ENCODE results near the gene CRABP2.

CRABP2 gene

DNA sequence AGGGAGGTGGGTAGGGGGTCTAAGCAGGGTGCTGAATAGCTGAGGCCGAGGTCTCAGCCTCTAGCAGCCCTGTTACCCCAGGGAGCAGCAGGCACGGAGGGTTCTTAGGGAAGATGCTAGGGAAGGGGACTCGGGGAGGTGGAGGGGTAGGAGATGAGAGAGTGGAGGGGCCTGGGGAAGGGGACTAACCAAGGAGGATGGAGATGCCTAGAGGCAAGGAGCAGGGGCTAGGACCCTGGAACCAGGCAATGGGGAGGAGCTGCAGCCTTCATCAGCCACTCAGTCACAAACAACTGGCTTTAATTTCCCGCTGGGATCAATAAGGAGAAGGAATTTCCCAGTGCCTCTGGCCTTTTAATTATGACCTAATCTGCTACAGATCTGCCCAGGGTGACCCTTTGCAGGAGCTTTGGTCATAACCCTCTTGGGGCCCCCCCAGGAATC, 2.9 kb upstream of the CRABP2 start:
- DNase-seq = peak; percentile 41

DNA sequence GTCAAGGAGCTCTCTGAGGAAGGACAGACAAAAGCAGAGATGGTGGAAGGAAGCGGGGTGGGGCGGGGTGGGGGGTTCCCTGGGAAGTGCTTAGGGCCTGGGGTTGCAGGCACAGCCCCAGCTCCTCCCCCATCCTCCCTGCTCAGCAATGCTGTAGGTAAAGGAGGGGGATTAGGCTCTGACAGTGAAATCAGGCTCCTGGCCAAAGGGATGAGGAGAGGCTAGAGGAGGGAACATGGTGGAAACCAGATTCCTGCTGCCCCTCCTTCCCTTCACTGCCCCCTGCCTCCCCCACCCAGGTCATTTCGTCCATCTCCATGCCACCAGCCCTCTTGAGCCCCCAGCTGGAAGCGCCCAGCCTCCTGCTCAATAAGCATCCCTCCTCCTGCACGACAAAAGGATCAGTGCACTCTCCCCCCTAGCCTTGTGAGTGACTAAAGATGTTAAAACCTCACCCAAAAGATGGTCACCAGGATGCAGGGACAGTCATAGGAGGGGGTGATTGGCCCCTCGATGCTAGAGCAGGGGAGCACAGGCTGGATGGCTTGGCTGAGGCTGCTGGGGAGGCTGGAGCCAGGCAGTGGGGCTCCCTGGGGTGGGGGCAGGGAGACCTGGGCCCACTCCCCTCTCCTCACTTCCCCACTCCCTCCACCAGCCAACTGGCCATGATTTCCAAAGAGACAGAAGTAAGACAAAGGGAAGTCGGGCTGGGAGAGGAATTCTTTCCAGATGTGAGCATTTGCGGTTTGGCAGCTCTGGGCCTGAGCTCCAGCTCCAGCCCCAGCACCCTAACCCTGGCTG, 2.2 kb upstream of the CRABP2 start:
- peak; percentile 89 for DNase-seq

DNA sequence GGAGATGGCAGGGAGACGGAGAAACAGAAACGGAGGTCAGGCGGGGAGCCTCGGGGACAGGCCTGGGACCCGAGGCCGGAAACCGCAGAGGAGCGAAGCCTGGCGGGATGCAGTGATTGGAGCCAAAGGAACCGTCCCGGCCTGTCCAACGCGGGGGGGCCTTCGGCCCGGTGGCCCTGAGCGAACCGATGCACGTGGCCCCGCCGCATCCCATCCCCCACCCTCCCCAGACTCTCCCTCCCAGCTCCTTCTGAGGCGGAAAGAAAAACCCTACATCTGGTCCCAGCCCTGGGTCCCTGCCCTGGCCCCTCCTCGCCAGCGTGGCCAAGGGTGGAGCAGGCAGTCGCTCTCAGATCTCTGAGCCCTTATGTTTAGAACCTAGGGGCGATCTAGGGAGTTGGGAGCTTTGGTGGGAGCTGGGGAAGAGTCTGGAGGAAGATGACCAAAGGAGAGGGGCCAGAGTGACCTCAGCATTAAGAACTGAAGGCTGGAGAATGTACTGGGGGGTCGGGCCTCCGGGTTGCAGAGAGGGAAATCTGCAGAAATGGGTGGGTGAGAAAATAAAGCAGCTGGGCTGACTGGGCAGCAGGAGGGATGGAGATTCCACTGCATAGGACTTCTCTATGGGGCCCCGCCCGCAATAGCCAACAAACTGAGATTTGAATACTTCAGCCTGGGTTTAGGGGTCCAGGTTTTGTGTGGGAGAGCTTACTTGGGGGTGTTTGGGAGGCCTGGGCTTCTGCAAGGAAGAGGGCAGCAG, 1.5 kb upstream of the CRABP2 start:
- peak; percentile 94 for DNase-seq

DNA sequence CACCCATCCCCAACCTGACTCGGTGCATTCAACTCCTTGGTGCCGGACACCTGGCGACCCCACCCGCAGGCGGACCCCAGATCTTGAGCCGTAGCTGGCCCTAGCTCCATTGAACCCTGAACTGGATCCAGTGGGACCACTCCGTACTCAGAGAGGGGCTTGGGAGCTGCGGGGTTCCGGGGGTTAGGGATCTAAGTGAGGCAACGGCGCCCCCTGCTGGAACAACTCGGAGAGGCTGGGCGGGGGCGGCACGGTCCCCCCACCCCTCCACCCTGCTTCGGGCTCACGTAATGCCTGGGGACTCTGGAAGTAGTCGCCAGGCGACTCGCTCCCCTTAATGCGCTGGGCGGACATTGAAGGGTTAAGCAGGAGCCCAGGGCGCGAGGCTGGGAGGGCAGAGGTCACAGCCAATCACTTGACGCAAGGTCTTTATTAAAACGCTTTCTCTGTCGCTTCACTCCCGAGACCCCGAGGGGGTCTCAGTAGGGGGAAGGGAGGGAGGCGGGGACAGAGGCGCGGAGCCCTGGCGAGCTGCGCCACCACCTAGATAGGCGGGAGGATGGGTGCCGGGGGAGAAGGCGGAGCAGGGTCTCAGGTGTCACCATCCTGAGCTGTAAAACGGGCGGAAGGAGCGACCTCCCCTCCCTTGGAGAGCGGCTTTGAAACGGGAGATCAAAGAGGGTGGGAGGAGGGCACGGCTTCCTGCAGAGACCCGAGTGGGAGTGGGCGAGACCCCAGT, 704 bp upstream of the CRABP2 start:
- peak; percentile 97 for DNase-seq

DNA sequence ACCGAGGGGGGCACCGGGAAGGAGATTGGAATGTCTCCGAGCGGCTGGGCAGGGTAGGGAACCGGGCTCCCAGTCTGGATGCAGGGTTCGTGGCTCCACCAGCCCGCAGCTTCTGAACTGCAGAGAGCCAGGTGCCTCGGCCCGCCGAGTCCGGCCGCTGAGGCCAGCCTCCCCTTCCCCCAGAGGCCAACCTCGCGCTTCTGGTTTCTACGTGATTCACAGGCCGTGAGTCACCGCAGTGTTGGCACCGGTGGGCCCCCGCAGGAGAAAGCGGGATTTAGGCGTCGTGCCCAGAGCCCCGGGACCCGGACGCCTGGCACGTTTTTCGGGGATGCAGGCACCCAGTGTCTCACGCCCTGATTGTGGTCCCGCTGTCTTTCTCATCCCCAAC, 458 bp downstream of the CRABP2 start:
- DNase-seq = peak; percentile 47

DNA sequence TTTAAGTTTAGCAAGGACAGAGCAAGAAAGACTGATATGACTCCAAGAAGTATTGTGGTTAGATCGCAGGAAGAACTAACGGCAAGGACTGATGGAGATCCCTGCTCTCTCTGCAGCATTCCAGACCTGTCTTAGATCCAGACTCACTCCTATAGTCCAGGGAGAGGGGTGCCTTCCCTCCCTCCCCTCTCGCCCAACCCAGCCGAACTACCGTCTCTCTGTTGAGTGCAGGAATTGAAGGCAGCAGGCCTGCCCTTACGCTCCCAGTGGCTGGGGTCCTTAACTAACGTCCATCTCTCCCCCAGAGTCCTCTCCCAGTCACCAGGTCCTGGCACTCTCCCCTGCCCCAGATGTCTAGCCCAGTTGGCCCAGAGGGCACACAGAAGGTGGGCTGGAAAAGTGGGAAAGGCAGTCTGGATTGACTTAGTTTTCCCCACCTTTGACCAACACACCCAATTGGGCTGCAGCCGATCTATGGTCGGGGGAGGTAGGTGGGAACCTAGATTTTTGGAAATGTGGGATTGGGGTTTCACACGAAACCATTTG, 1.1 kb downstream of the CRABP2 start:
- peak; percentile 66 for DNase-seq

DNA sequence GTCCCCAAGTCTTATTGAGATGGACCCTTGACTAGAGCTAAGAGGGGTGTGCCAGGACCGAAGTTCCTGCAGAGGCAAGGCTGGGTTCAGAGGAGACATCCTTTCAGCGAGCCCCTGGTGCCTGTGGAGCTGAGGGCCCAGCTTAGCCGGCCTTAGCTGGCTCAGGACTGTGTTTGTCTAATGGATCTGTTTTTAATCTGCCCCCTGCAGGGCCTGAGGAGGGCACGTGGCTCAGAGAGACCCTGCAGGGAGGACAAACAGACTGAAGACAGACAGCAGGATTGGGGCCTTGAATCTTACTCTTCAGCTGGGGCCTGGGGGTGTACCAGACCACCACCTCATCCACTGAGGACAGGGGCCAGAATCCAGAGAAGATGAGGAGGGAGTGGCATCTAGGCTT, 1.6 kb downstream of the CRABP2 start:
- peak; percentile 93 for DNase-seq

DNA sequence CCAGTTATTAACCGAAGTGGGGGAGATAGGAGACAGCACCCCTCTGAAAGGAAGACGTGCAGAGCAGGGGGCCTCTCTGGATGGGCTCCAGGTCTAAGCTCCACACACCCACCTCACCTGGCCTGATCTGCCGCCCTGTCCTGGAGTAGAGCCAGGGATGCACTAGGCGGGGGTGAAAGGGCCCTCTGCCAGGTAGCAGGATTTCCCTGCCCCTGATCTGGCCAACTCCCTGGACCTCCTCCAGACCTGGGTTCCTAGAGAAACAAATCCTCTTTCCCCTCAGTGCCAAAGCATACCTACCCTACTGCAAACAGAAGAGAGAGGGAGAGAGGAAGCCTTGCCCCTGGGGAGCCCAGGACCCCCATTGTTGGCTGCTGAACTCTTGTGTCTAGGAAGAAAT, 2.0 kb downstream of the CRABP2 start:
- DNase-seq = no peak

DNA sequence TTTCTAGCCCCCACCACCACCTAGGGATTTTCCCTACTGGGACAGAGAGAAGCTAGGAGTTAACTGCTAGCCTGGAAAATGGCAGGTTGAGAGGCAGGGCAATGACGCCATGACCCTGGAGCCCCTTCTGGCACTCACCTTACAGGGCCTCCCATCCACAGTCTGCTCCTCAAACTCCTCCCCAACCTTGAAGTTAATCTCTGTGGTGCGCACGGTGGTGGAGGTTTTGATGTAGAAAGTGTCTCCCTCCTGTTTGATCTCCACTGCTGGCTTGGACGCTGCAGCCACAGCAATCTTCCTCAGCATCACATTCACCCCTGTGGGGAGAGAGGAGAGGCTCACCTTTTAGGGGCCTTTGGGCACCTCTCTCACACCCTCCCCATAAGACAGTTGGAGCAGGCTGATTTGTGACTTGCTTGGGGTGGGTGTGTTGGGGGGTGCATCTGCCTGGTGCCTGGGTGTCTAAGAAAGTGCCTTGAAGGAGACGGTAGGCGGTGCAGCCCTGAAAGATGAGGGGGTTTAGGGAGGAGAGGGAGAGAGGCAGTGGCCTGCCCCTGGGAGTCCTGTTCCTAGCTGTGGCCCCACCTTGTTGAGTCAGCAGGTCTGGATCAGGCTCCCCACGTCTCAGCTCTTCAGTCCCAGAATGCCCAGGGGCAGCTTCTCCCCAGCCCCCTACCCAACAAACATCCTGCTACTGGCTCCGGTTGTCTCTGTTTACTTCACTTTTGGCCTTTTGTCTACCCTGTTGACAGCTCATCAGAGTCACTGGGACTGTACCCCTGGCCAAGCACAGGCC, 4.4 kb downstream of the CRABP2 start:
- DNase-seq = no peak

DNA sequence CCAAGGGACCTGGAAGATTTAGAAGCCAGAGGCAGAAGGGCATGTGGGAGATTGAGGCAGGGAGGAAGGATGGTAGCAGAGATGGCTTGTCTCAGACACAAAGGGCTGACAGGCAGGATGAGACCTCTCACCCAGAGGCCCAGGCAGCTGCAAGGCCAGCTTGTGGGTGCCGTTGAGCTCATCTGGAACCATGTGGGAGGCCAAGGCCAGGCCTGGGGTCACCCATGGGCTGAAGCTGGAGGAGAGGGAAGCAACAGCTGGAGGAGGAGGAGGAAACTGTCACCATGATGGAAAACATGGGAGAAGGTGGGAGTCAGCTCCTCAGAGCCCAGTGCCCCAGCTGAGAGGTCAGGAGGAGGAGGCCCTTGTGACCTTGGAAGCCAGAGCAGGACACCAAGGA, 6.4 kb downstream of the CRABP2 start:
- no peak for DNase-seq

DNA sequence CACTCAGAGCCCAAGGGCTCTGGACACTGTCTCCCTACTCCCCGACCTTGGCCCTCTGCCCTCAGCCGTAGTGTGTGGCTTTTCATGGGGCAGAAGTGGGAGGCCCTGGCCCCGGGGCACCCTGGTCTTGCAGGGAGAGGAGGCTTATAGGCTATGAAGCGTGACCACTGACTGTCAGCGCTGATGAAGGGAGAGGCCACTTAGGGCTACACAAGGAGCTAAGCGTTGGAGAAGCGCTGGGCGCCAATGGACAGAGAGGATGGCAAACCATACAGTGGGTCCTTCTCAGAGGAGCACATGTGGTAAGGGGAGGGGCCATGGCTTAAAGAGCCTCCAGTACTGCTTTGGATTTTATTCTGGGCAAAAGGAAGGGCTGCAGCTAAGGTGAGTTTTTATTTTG, 7.9 kb downstream of the CRABP2 start:
- DNase-seq = peak; percentile 71

DNA sequence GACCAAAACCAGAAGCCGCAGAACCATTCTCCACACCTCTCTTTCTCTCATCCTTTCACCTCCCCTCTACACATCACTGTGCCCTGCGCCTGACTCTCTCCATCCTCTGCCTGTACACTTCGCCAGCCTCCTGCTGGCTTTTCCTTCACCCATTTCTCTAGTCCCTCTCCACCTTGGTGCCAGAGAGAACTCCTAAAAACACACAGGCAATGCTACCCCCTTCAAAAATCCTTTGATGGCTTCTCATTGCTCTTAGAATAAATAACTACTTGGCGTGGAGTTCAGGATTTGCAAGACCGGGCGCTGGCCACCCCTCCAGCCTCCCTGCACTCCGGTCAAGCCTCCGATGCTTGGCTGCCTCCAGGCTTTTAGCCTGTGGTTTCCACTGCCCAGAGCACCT, 8.6 kb downstream of the CRABP2 start:
- no peak for DNase-seq

DNA sequence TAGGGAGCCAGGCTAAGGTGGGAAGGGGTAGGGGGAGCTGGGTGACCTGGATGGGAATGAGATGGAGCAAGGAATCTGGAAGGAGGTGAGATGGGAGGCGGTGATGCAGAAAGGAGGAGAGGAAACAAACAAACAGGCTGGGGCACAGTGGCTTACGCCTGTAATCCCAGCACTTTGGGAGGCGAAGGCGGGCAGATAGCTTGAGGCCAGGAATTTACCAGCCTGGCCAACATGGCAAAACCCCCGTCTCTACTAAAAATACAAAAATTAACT, 10.8 kb downstream of the CRABP2 start:
- no peak for DNase-seq

DNA sequence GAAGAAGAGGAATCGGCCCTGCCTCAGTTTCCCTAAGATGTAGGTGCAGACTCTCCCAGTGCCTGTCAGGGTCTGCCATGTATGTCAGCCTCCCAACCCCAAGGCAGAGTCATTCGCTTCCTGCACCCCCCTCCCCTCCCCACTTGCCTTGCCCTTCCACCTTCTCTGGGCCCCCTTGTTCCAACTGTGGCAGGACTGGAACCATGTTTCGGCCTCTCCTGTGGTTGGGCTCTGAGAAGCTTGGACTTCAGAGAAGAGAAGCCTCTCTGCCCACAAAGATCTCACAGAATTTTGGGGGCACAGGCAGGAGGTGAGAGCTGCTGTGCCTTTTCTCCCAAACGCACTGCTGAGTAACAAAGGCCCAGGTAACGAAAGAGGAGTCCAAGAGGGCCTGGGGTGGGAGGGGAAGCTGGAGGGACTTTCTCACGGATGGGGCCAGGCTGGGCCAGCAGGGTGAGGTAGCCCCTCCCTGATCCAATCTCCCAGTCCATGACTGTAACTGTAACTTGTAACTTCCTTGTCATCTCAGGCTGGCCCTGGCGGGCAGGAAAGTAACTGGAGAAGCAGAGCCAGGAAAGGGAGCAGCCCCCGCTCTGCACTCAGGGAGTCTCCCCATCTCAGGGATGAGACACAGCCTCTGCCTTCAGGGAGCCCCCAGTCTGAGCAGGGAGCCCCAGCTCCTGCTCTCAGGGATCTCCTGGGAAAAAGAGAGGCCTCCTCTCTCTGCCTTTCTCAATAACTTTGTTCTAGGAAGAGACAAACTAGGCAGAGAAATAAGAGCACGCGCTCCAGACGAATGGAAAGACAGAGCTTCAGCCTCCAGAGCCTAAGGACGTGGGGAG, 11.3 kb downstream of the CRABP2 start:
- no peak for DNase-seq

DNA sequence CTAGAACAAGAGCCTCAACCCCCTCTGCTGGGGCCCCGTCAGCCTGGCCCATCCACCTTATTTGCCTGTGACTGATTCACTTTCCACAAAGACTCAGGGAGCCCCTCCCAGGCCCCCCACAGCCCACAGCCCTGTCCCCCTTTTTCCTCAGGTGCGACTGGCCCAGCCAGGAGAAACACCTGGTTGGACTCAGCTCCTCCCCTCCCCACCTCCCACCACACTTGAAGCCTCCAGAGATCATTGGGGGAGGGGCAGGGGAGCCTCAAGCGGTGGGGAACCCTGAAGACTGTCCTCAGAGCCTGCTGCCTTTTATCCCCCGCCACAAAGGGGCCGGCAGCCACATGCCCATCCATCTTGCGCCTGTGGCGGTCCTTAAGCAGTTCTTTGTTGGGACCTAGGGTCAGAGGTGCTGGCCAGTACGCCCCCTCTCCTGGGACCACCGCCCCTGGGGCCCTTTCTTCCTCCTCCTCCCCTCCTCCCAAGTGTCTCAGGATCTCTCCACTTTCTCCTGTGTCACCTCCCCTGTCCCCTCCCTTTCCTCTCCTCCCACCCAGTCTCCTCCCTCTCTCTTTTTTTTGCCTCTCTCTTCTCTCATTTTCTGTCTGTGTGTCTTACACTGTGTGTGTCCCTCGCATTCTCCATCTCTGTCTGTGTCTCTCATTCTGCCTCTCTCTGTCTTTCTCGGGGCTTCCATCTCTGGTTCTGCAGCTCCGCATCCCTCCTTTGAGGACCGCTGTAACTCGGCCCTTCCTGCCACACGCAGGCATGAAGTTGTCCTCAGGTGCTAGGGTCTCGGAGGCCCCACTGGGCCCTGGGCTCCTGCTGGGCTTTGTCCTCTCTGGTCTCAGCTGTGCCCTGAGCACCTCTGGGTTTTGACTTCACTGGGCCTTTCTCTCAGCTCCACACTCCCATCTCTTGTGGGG, 12.2 kb downstream of the CRABP2 start:
- peak; percentile 86 for DNase-seq

DNA sequence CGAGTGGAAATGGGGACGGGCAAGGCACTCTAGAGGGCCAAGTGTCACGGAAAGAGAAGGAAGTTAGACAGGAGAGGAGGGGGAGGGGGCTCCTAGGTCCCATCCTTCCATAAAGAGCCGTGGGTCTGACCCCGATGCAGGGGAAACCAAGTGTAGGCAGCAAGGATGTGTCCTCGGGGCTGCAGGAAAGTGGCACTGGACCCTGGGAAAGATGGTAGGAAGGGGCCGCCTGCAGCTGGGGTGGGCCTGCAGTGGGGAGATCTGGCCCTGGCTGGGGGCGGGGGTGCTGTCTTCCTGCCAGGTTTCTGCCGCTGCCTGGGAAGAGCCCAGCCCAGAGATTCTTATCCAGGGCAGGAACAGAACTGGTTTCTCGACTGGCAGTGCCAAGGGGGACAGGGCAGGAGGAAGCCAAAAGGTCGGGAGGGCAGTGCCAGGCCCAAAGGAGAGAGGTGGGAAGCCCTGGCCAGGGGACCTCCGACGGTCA, 12.9 kb downstream of the CRABP2 start:
- DNase-seq = no peak

DNA sequence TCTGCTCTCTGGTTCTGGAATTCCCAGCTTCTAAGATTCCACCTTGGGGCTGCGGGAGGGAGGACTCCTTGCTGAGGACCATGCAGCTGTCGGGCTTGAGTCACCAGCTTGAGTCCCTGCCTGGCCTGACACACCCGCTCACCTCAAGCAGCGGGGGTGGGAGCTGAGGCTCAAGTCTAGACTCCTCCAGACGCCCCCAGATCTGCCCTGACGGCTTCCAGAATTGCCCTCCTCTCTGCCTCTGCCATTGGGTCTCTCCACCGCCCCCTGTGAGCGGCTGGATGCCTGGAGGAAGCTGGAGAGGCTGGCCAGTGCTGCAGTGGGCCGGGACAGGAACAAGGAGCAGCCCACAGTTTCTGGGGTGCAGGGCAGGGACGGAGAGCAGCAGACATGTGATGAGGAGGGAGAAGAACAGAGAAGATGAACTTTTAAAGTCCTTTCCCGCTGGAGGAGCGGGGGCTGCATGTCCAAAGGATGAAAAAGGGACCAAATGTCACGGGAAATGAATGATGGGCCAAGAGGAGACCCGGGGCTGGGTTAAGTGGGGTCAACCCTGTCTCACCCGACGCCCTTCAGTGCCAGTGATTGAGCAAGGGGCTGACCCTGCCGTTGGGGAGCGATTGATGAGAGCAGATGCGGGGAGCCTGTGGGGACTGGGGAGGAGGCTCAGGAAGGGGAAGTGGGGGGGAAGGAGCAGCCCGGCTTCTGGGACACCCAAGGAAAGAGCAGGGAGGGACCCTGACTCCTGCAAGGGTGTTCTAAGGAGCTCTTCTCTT, 13.5 kb downstream of the CRABP2 start:
- DNase-seq = peak; percentile 54

DNA sequence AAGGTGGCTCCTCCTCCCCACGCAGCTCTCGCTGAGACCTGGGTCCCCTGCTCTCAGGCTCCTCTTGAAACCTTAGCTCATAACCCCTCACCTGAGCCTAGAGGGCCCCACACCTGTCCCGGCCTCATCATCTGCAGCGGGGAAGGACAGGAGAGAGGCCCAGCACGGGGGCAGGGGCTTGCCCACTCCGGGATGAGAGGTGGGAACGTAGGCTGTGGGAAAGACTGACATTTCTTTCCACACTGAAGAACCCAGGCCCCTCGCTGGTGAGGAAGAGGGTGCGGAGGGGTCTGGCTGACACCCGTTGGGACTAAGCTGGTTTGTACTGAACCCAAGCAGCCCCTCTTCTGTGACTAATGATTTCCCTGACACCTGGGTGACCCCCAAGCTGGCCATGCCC, 14.2 kb downstream of the CRABP2 start:
- no peak for DNase-seq

DNA sequence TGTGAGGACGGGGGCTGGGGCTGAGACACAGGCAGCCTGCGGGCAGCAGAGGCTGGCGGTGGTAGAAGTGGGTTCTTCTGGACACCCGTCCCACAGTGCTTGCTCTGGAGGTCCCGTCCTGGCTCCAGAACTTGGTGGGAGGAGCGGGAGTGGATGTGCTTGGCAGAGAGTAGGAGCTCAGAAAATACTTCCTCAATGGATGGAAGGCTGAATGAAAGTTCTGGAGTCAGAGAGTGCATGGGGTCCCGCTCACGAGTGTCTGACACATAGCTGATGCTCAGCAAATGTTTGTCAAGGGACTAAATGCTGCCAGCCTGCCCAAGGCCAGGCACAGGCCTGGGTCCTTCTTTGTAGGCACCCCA, 14.7 kb downstream of the CRABP2 start:
- DNase-seq = no peak
